Measurements from ENCODE around the gene KDM5B. TPM values are rescaled to one million over a fixed set of nuclear protein-coding genes. Genes with fewer than 3 reads are reported as not detected.

Gene KDM5B
- polyA plus RNA-seq, 1 donor from 2014 or later = 88.4 TPM

- no peak overlapping the region for H3K9ac ChIP-seq (ENCODE audit: low read length)
- no peak for TF ChIP-seq REST (IDR thresholded peaks at IDR 0.05; ENCODE audit: borderline replicate concordance)
- no peaks in the 10 kb centered on the region for H3K79me2 ChIP-seq (replicated peaks; ENCODE audit: insufficient read depth, low read length)
- no peak overlapping the region for H3K4me3 ChIP-seq (ENCODE audit: low read length)
- no peaks in the 10 kb centered on the region for H3K27me3 ChIP-seq (ENCODE audit: insufficient read depth, low read depth, low read length)
- no peaks in the 10 kb centered on the region for H4K20me1 ChIP-seq (ENCODE audit: insufficient read depth)
- no peaks in the 10 kb centered on the region for H3K36me3 ChIP-seq (ENCODE audit: insufficient read depth, low read length)
- no peak overlapping the region for H3K4me2 ChIP-seq (ENCODE audit: low read length)
- H3F3A ChIP-seq (ENCODE audit: insufficient read depth, low read length, poor library complexity, severe bottlenecking) = no peaks in the 10 kb centered on the region
- no peak overlapping the region for H3K27ac ChIP-seq (ENCODE audit: low read length)
- H2AFZ ChIP-seq (ENCODE audit: low read depth, low read length) = no peak overlapping the region
- no peaks in the 10 kb centered on the region for H3K9me2 ChIP-seq (ENCODE audit: insufficient read depth, low read length)
- no peaks in the 10 kb centered on the region for H3K9me3 ChIP-seq (ENCODE audit: low read length)
Measured at GRCh38 chr1:202684716-202685115, 123.5 kb downstream of the KDM5B start.

GRCh38 chr1:202683029-202683428 is 125.2 kb downstream of the KDM5B start:
- H4K20me1 ChIP-seq (ENCODE audit: insufficient read depth) = no peaks in the 10 kb centered on the region
- H2AFZ ChIP-seq (ENCODE audit: low read depth, low read length) = no peak overlapping the region
- TF ChIP-seq TAF1 (IDR thresholded peaks at IDR 0.05; ENCODE audit: low read depth) = no peak
- TF ChIP-seq RAD21 (conservative IDR thresholded peaks at IDR 0.05) = no peak
- TF ChIP-seq POLR2AphosphoS5 (IDR thresholded peaks at IDR 0.05) = no peak
- no peak for TF ChIP-seq EZH2 (IDR thresholded peaks at IDR 0.05; ENCODE audit: borderline replicate concordance, insufficient read depth, low read length, poor library complexity, severe bottlenecking)
- no peak for TF ChIP-seq EP300 (conservative IDR thresholded peaks at IDR 0.05; ENCODE audit: poor library complexity, severe bottlenecking)
- TF ChIP-seq REST (IDR thresholded peaks at IDR 0.05; ENCODE audit: borderline replicate concordance) = no peak
- no peaks in the 10 kb centered on the region for H3K9me2 ChIP-seq (ENCODE audit: insufficient read depth, low read length)
- H3K79me2 ChIP-seq (replicated peaks; ENCODE audit: insufficient read depth, low read length) = no peaks in the 10 kb centered on the region
- H3K9ac ChIP-seq (ENCODE audit: low read length) = no peak overlapping the region
- H3K4me3 ChIP-seq (ENCODE audit: low read length) = no peak overlapping the region
- no peak overlapping the region for H3K27ac ChIP-seq (ENCODE audit: low read length)
- H3K27me3 ChIP-seq (ENCODE audit: insufficient read depth, low read depth, low read length) = no peaks in the 10 kb centered on the region
- no peaks in the 10 kb centered on the region for H3K36me3 ChIP-seq (ENCODE audit: insufficient read depth, low read length)
- H3K4me2 ChIP-seq (ENCODE audit: low read length) = no peak overlapping the region
- H3K9me3 ChIP-seq (ENCODE audit: low read length) = no peaks in the 10 kb centered on the region
- no peaks in the 10 kb centered on the region for H3F3A ChIP-seq (ENCODE audit: insufficient read depth, low read length, poor library complexity, severe bottlenecking)

DNA sequence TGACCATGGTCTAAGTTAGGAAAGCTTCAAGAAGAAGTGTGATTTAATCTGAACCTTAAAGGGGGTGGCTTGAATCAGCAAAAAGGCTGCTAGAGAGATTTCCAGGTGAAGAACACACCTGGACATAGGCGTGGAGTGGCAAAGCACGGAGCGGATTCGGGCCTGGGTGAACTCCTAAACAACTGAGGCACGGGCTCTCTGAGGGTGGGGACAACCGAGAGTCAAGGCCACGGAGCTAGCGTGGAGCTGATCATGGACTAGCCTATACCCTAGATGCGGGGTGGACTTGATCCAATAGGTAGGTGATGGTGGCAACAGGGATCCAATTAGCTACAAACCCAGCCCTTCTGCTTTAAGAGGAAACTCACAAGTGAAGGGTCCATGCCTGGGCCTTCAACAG is 125.7 kb downstream of the KDM5B start:
- Histone ChIP-seq H3F3A (ENCODE audit: insufficient read depth, low read length, poor library complexity, severe bottlenecking) (no peaks in the 10 kb centered on the region), H3K9ac (ENCODE audit: low read length) (no peak overlapping the region), H4K20me1 (ENCODE audit: insufficient read depth) (no peaks in the 10 kb centered on the region), H3K36me3 (ENCODE audit: insufficient read depth, low read length) (no peaks in the 10 kb centered on the region), H3K9me3 (ENCODE audit: low read length) (no peaks in the 10 kb centered on the region), H3K27ac (ENCODE audit: low read length) (no peak overlapping the region), H3K4me2 (ENCODE audit: low read length) (no peak overlapping the region), H3K9me2 (ENCODE audit: insufficient read depth, low read length) (no peaks in the 10 kb centered on the region), H3K79me2 (replicated peaks; ENCODE audit: insufficient read depth, low read length) (no peaks in the 10 kb centered on the region), H2AFZ (ENCODE audit: low read depth, low read length) (no peak overlapping the region), H3K27me3 (ENCODE audit: insufficient read depth, low read depth, low read length) (no peaks in the 10 kb centered on the region), H3K4me3 (ENCODE audit: low read length) (no peak overlapping the region)
- TF ChIP-seq EZH2 (IDR thresholded peaks at IDR 0.05; ENCODE audit: borderline replicate concordance, insufficient read depth, low read length, poor library complexity, severe bottlenecking) (no peak), RAD21 (conservative IDR thresholded peaks at IDR 0.05) (no peak), REST (IDR thresholded peaks at IDR 0.05; ENCODE audit: borderline replicate concordance) (no peak), POLR2AphosphoS5 (IDR thresholded peaks at IDR 0.05) (no peak), SMC3 (conservative IDR thresholded peaks at IDR 0.05; ENCODE audit: poor library complexity) (no peak), MXI1 (conservative IDR thresholded peaks at IDR 0.05; ENCODE audit: poor library complexity, severe bottlenecking) (no peak), TAF1 (IDR thresholded peaks at IDR 0.05; ENCODE audit: low read depth) (no peak), EP300 (conservative IDR thresholded peaks at IDR 0.05; ENCODE audit: poor library complexity, severe bottlenecking) (no peak)
- TF ChIP-seq, protein P1, sequence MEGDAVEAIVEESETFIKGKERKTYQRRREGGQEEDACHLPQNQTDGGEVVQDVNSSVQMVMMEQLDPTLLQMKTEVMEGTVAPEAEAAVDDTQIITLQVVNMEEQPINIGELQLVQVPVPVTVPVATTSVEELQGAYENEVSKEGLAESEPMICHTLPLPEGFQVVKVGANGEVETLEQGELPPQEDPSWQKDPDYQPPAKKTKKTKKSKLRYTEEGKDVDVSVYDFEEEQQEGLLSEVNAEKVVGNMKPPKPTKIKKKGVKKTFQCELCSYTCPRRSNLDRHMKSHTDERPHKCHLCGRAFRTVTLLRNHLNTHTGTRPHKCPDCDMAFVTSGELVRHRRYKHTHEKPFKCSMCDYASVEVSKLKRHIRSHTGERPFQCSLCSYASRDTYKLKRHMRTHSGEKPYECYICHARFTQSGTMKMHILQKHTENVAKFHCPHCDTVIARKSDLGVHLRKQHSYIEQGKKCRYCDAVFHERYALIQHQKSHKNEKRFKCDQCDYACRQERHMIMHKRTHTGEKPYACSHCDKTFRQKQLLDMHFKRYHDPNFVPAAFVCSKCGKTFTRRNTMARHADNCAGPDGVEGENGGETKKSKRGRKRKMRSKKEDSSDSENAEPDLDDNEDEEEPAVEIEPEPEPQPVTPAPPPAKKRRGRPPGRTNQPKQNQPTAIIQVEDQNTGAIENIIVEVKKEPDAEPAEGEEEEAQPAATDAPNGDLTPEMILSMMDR (IDR thresholded peaks at IDR 0.05; ENCODE audit: poor library complexity, severe bottlenecking) = no peak

Data from neural cell (in vitro differentiated cells).